Sigmoid colon (tissue), 3 donors: Measurements from ENCODE around the gene KCNE1.

ENCODE experiments used
- CTCF ChIP-seq, 4 experiments: fragments of 450-650 bp in 3 of 4; fragments of 200-600 bp in 1 of 4; IDR thresholded peaks; one replicate each; pipeline ENCODE4 v1.5.1; 2016 to 2019; ENCODE audit warnings: antibody characterized with exemption in 4 of 4, mild to moderate bottlenecking in 3 of 4, moderate library complexity in 2 of 4
- POLR2A ChIP-seq, 2 donors: fragments of 450-650 bp; IDR thresholded peaks; one replicate each; pipeline ENCODE4 v1.6.1; 2016; ENCODE audit warnings: antibody characterized with exemption in 2 of 2, mild to moderate bottlenecking in 2 of 2, moderate library complexity in 2 of 2

- TF ChIP-seq CTCF (IDR thresholded peaks at IDR 0.05) (no peak), POLR2A (IDR thresholded peaks at IDR 0.05) (no peak)
Observed at GRCh38 chr21:34498623-34499022, 13.4 kb downstream of the KCNE1 start.
